Activated T-cell treated with anti-CD3 and anti-CD28 coated beads, Interleukin-2, amount 50 U/mL, for 72 hours (primary cell): ENCODE results near the gene FGFBP2. TPM values are rescaled to one million over a fixed set of nuclear protein-coding genes. Genes with fewer than 3 reads are reported as not detected.

Source experiments
- ATAC-seq, 2 donors: fragments of 150-1000 bp; cut with Tn5 transposase; replicated peaks in 1 of 2; 2 replicates each; pipeline ENCODE4 v1.10.0; 2021; ENCODE audit warnings: moderate library complexity in 2 of 2, mild to moderate bottlenecking in 1 of 2
- DNase-seq, 2 donors: peaks; one replicate each; pipeline ENCODE4 v3.0.0; 2021 to 2022; ENCODE audit warnings: mixed read lengths in 1 of 2
- H3K27ac Mint-ChIP-seq: one replicate; pipeline ENCODE4 v1.8.0; 2022; ENCODE audit warnings: mild to moderate bottlenecking, moderate library complexity, mixed read lengths
- H3K27me3 Mint-ChIP-seq: one replicate; pipeline ENCODE4 v1.8.0; 2022; ENCODE audit warnings: low read depth, mixed read lengths
- H3K36me3 Mint-ChIP-seq, 2 donors: one replicate each; pipeline ENCODE4 v1.8.0; 2022; ENCODE audit warnings: mixed read lengths in 2 of 2, mild to moderate bottlenecking in 1 of 2; ENCODE audit not compliant: insufficient read depth in 2 of 2
- H3K4me1 Mint-ChIP-seq: one replicate; pipeline ENCODE4 v1.8.0; 2022; ENCODE audit warnings: low read depth, mixed read lengths
- H3K4me3 Mint-ChIP-seq, 2 donors: one replicate each; pipeline ENCODE4 v1.8.0; 2022; ENCODE audit warnings: mild to moderate bottlenecking in 2 of 2, mixed read lengths in 2 of 2, moderate library complexity in 2 of 2
- H3K9me3 Mint-ChIP-seq, 2 donors: one replicate each; pipeline ENCODE4 v1.8.0; 2022; ENCODE audit warnings: mixed read lengths in 2 of 2
- total RNA-seq, 2 donors: library from RNA; stranded (reverse); gene quantifications; one replicate each; pipeline ENCODE4 v1.2.3, GENCODE V29; 2022

FGFBP2 gene
- total RNA-seq, 2 donors from 2014 or later = 11.6 to 14.4 TPM

- ATAC-seq = peak; percentile 80 to 82
- peaks cover 6% of the 10 kb centered on the region for H3K27me3 Mint-ChIP-seq
- peak overlapping the region; percentile 19 for H3K27ac Mint-ChIP-seq
Measured at GRCh38 chr4:15956179-15956850, 6.7 kb downstream of the FGFBP2 start.

DNA sequence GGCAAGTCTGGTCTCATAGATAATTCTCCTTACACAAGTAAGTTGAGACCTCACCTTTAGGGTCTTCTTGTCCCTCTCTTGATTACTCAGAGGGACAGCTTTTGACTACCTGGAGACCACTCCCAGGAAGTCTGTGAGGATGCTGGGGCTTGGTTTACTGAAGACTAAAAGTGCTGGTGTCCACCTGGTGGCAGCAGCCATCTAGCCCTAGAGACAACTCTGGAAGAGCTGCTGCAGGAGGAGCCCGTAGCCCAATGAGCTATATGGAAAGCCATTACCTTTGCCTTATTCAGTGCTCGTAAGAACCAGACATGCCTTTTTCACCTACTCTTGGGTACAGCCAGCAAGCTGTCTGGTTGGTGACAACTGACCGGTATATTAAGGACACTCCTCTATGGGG is 7.3 kb downstream of the FGFBP2 start:
- Mint-ChIP-seq H3K36me3 (no peaks in the 10 kb centered on the region), H3K9me3 (no peaks in the 10 kb centered on the region), H3K27me3 (peaks cover 6% of the 10 kb centered on the region), H3K4me3 (no peak overlapping the region), H3K27ac (no peak overlapping the region), H3K4me1 (peaks cover 5% of the 10 kb centered on the region)
- ATAC-seq = peak in 1 of 2 donors; percentile 8
- DNase-seq = no peak

More at GRCh38 chr4:15956179-15956850, 6.7 kb downstream of the FGFBP2 start:
- Mint-ChIP-seq H3K4me1 (peaks cover 11% of the 10 kb centered on the region), H3K4me3 (no peak overlapping the region), H3K36me3 (no peaks in the 10 kb centered on the region), H3K9me3 (no peaks in the 10 kb centered on the region)
- DNase-seq = peak; percentile 81 to 83

DNA sequence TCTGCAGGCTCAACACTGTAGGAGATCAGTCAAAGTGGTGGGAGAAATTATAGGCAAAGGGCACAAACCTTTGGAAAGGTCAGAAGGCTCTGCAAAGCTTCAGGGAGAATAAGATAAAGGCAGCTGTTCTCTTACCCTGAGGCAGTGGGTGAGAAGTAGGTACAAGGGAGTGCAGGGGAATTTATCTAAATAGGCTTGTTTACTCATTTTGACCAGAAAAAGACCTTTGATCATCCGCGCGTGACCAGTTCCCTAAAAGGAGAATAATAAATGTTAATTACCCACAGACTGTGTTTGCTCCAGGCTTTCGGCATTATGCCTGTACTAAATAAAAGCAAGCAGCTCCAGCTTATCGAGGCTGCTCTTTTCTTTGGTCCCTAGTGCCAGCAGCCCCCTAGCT is 9.3 kb downstream of the FGFBP2 start:
- H3K27ac Mint-ChIP-seq = no peak overlapping the region
- DNase-seq = no peak
- no peak for ATAC-seq
- H3K9me3 Mint-ChIP-seq = no peaks in the 10 kb centered on the region
- H3K36me3 Mint-ChIP-seq = no peaks in the 10 kb centered on the region
- H3K4me1 Mint-ChIP-seq = peaks cover 5% of the 10 kb centered on the region
- no peak overlapping the region for H3K4me3 Mint-ChIP-seq
- H3K27me3 Mint-ChIP-seq = peaks cover 6% of the 10 kb centered on the region

GRCh38 chr4:15951781-15952180 is 11.2 kb downstream of the FGFBP2 start:
- Mint-ChIP-seq H3K4me3 (no peak overlapping the region), H3K27me3 (peaks cover 6% of the 10 kb centered on the region), H3K9me3 (no peaks in the 10 kb centered on the region), H3K4me1 (peaks cover 5% of the 10 kb centered on the region), H3K27ac (no peak overlapping the region), H3K36me3 (no peaks in the 10 kb centered on the region)
- DNase-seq = no peak
- ATAC-seq = no peak

GRCh38 chr4:15948826-15949225 is 14.1 kb downstream of the FGFBP2 start:
- ATAC-seq (no peak), DNase-seq (no peak)
- Mint-ChIP-seq H3K4me3 (no peak overlapping the region), H3K27me3 (peaks cover 7% of the 10 kb centered on the region), H3K36me3 (no peaks in the 10 kb centered on the region), H3K4me1 (no peaks in the 10 kb centered on the region), H3K9me3 (no peaks in the 10 kb centered on the region), H3K27ac (no peak overlapping the region)

DNA sequence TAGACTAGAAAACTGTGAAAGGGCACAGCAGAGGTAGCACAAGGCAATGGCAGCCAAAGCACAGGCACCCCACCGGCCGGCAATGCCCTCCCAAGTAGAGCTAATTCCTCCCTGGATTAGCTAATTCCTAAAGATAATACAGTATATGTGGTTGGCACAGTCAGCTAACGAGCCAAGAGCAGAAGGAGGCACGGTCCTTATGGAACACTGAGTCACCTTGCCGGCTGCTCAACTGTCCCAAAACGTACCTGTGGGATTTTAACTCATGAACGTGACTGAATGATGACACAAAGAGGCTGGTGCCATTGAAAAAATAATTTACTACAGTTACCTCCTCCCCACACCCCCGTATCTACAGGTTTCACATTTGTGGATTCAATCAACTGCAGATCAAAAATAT is 15.3 kb downstream of the FGFBP2 start:
- no peaks in the 10 kb centered on the region for H3K4me1 Mint-ChIP-seq
- no peaks in the 10 kb centered on the region for H3K36me3 Mint-ChIP-seq
- peaks cover 7% of the 10 kb centered on the region for H3K27me3 Mint-ChIP-seq
- DNase-seq (no peak), ATAC-seq (no peak)
- no peak overlapping the region for H3K27ac Mint-ChIP-seq
- H3K4me3 Mint-ChIP-seq = no peak overlapping the region
- H3K9me3 Mint-ChIP-seq = no peaks in the 10 kb centered on the region

DNA sequence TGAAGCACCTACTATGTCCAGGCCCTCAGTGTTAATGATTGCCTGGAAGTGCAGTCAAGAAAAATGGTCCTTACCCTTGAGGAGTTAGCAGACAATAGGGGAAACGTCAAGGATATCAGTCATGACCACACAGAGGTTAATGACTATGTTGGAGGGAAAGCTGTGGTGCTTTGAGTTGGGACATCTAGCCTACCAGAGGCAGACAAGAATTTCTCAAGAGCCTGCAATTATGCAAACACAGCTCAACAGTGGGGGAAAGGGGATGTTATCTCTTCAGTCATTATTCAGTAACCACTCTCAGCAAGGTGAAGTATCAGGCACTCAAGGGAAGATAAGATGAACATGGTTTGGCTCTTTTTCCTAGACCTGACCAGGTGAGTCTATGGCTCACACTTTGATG is 17.5 kb downstream of the FGFBP2 start:
- Mint-ChIP-seq H3K36me3 (no peaks in the 10 kb centered on the region), H3K27me3 (peaks cover 9% of the 10 kb centered on the region), H3K4me1 (no peaks in the 10 kb centered on the region), H3K4me3 (no peak overlapping the region), H3K27ac (no peak overlapping the region), H3K9me3 (no peaks in the 10 kb centered on the region)
- ATAC-seq (no peak), DNase-seq (no peak)

- ATAC-seq = no peak
- Mint-ChIP-seq H3K4me3 (no peak overlapping the region), H3K27ac (no peak overlapping the region), H3K27me3 (peaks cover 14% of the 10 kb centered on the region), H3K4me1 (no peaks in the 10 kb centered on the region), H3K9me3 (no peaks in the 10 kb centered on the region), H3K36me3 (no peaks in the 10 kb centered on the region)
- DNase-seq = no peak
Measured at GRCh38 chr4:15944895-15945294, 18.1 kb downstream of the FGFBP2 start.

DNA sequence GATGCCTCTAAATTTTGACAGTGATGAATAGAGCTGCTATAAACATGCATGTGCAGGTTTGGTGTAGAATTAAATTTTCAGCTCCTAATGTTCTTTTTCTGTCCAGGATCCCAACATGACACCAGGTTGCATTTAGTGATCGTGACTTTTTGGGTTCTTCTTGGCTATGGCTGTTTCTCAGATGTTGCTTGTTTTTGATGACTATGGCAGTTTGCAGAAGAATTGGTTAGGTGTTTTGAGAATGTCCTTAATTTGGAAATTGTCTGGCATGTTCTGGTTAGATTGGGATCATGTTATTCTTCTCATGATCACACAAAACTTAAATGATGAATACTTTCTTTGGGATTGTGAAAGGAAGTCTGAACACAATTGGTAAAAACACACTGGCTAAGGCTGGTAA is 20.7 kb downstream of the FGFBP2 start:
- peaks cover 14% of the 10 kb centered on the region for H3K27me3 Mint-ChIP-seq
- no peak for DNase-seq
- H3K4me3 Mint-ChIP-seq = no peak overlapping the region
- no peaks in the 10 kb centered on the region for H3K36me3 Mint-ChIP-seq
- ATAC-seq = no peak
- H3K9me3 Mint-ChIP-seq = no peaks in the 10 kb centered on the region
- no peak overlapping the region for H3K27ac Mint-ChIP-seq
- no peaks in the 10 kb centered on the region for H3K4me1 Mint-ChIP-seq

DNA sequence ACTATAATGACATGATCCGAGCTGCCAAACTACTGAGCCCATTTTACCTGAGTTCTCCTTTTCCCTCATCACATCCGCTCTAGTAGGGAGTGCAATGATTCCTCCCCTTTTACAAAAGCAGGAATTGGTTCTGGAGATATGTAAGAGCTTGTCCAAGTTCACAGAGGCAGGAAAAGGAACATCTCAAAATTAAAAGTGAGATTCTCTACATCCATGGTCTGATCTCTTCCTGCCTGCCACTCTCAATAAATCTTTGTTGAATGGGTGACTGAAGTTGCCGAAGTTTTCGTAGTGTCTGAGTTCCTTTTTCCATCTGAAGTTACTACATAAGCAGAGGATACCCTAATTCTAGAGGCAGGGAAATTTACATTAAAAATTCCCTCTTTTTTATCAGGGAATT is 24.3 kb downstream of the FGFBP2 start, which contains the start of gene FGFBP1:
FGFBP1 (minus strand) TSS at position 101 of the 400 bp plus-strand sequence. CDS start 2,108 bp downstream, outside the sequence.
- no peaks in the 10 kb centered on the region for H3K4me1 Mint-ChIP-seq
- H3K36me3 Mint-ChIP-seq = no peaks in the 10 kb centered on the region
- no peaks in the 10 kb centered on the region for H3K9me3 Mint-ChIP-seq
- H3K4me3 Mint-ChIP-seq = no peak within 1 kb of the TSS
- DNase-seq (no peak), ATAC-seq (no peak)
- H3K27me3 Mint-ChIP-seq = peaks cover 7% of the 10 kb centered on the region
- H3K27ac Mint-ChIP-seq = no peak within 1 kb of the TSS

DNA sequence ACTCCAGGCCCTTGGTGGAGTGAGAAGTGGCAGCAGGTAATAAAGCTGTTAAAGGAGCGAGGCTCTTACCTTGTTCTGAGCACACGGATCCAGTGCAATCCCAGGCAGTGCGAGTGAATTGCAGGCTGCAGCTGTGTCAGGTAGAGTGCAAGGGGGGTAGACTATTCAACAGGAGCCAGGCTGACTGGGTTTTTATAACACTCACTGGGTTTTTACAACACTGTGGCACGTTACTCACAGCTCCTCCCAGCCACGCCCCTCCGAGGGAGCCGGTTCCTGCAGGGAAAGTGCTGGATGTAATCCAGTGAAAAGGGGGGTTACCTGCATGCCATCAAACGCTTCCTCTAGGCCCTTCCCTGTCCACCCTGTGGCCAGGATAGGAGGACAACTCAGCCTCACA is 24.8 kb downstream of the FGFBP2 start:
- DNase-seq (no peak), ATAC-seq (no peak)
- Mint-ChIP-seq H3K36me3 (no peaks in the 10 kb centered on the region), H3K4me1 (no peaks in the 10 kb centered on the region), H3K9me3 (no peaks in the 10 kb centered on the region), H3K27ac (no peak overlapping the region), H3K4me3 (no peak overlapping the region), H3K27me3 (peaks cover 7% of the 10 kb centered on the region)

- Mint-ChIP-seq H3K27ac (no peak overlapping the region), H3K4me1 (no peaks in the 10 kb centered on the region), H3K9me3 (no peaks in the 10 kb centered on the region), H3K4me3 (no peak overlapping the region), H3K36me3 (no peaks in the 10 kb centered on the region), H3K27me3 (peaks cover 15% of the 10 kb centered on the region)
- no peak for ATAC-seq
- DNase-seq = no peak
Measured at GRCh38 chr4:15936495-15936894, 26.5 kb downstream of the FGFBP2 start.

- Mint-ChIP-seq H3K9me3 (no peaks in the 10 kb centered on the region), H3K27me3 (peaks cover 22% of the 10 kb centered on the region), H3K36me3 (no peaks in the 10 kb centered on the region), H3K27ac (no peak overlapping the region), H3K4me3 (no peak overlapping the region), H3K4me1 (peaks cover under 1% of the 10 kb centered on the region)
- ATAC-seq (no peak), DNase-seq (no peak)
Measured at GRCh38 chr4:15935504-15936402, 27.2 kb downstream of the FGFBP2 start.
